HG02623 (cell line): Measurements from ENCODE around the gene NAPEPLD.
"Not testable (repeated sequence)": the region's sequence is repeated elsewhere in the genome, so short reads cannot be mapped to it uniquely, and the experiment has no call there.

Experiments
- ATAC-seq: cut with Tn5 transposase; IDR thresholded peaks from one replicate; pipeline ENCODE4 v1.9.1; 2021; ENCODE audit warnings: moderate library complexity; ENCODE audit not compliant: unreplicated experiment

The NAPEPLD gene

DNA sequence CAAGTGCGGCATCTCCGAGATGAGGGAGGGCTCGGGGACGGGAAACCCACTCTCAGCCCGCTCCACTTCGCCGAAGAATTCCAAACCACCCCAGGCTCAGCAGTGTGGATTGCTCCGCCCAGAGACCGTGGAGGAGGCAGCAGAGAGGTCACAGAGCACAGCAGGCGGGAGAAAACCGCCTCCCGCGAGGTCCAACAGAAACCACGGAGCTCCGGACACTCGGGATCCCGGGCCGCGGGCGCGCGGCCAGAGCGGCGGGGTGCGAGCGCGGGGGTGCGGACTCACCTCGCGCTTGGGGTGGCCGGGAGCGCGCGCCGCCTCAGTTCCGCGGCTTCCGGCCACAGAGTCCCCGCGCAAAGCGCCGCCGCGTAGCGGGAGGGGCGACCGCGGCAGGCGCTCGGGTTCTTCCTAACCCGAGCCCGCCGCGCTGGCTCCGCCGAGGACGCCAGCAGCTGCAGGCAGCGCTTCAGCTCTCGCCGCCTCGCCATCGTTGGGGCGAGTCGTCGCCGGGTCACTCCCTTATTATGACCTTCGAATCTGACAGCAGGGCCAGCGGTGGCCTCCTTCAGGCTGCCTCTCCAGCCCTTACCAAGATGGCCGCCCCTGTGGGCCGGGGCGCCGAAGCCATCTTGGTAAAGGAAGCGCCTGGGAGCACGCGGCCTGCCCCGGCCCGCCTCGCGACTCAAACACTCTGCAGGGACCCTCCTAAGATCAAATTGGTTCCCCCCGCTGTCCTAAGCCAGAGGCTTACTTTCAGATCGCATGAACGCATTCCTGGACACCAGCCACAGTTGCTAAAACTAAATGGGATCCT lies at the start of gene NAPEPLD:
TSS of gene NAPEPLD (minus strand) at position 106 of the 814 bp plus-strand sequence. CDS start 20,323 bp downstream, outside the sequence.
- ATAC-seq, result peak; percentile 83

DNA sequence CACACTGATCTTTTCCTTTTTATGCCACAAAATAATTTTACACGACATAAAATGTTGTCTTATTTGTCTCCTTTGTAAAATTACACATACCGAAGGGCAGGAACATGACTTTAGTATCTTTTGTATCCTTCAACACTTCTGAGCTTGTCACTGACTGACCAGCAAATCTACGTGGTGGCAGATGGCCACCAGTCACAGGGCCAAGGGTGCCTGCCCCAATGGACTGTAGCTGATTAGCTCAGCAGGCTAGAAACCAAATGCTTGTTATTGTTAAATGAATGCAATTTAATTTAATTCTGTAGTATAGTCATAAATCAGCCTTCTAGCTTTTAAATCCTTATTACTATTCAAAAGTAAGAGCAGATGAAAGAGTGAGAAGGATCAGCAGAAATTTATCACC lies 49.2 kb upstream of the NAPEPLD start:
- ATAC-seq, result not testable (repeated sequence)

DNA sequence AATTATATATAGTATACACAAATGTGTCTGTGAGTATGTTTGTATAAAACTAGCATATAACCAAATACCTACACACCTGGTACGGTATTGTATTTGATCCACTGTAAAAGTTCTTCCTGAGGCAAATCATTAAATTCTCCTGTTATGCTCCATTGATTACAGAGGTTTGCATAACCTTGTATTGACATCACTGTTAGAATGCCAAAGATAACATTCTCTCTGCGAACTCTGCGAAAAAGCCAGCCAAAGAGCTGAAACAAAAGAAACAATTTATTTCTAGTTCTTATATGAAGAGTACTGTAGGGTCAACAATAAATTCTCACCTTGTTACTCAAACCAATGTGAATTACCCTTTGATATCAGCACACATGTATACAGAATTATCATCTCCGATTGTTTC lies 46.5 kb upstream of the NAPEPLD start:
- ATAC-seq, result not testable (repeated sequence)

DNA sequence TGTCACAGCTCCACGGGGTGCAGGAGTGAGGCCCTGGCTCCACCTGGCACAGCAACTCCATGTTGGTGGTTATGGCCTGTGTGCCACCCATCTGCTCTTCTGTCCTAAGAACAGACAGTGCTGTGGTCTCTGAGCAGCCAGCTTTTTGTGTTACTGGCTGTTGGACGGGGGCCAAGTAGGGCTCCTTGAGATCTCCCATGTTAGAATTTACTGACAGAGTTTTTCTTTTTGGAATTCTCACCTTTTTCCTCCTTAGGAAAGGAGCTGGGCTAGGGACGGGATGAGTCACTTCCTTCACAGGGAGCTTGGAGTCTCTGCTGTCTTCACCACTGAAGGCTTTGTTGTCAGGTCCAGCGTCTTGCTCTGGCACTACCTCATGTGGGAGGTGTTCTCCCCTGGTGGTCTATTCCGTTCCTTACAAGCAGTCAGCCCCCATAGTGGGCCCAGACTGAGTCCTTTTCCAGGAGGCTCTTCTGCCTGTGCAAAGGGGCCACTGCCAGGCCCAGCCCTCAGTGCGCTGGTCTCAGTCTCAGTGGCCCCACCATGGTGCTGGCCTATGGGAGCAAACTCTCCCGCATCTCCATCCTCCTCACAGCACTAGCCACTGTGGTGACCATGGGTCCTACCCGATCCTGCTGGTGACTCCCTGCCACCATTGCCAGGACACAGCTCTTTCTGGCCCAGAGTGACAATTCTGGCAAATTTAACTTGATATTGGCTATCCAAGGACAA lies 23.7 kb upstream of the NAPEPLD start:
- ATAC-seq, result not testable (repeated sequence)

DNA sequence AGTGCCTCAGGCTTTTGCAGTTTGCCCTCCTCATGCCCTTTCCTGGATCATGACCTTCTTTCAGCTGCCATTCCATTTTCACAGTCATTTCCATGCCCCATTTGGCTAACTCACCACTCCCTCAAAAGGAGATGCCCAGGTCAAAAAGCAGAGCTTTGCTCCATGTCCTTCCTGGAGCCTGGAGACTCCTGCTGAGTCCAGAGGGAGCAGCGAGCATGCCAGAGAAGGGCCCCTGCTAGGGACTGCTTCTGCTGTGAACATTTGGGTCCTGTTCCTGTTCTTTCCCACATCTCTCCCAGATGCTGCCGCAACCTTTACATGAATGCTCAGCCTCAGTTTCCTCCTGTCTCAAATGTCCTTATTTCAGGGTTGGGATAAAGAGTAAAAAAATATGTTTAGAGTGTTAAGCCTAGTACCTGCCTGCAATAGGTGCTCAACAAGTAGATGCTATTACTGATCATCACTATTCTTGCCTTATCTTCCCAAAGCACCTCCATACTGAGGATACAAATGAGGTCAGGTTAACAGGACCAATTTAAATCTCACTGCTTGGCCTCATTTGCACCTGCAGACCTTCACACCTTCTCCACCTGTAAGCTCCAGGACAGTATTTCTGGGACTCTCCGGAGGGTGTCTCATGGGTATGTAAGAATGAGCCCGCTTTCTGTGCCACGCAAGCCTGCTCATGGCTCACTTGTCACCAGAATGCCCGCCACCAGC lies 23.0 kb upstream of the NAPEPLD start:
- not testable (repeated sequence) for ATAC-seq

DNA sequence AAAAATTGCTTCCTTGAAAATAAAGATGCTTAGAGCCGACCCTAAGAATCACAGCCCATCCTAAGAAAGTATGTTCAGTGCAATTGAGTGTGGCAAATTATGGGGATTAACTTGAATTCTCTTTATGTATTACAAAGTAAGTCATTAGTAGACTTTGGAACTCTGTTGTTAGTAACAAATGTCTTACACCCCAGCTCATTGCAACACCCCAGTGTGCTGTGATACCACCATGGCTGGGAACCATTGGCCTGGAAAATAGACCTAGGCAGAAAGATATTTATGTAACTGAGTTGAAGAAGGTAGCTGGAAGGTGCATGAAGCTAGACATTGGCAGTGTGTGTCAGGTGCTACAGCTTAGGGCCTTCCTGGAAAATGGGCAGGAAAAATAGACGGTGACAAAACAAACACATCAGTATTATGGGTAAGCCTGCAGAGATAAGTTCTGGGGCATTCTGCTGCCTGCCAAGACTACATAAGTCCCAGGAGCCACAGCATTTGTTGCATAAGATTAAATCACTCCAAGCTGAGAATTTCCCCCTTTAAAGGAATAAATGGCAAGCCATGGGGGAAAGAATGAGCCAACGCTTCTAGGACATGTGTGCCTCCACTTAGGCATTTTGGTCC lies 18.1 kb upstream of the NAPEPLD start:
- not testable (repeated sequence) for ATAC-seq

DNA sequence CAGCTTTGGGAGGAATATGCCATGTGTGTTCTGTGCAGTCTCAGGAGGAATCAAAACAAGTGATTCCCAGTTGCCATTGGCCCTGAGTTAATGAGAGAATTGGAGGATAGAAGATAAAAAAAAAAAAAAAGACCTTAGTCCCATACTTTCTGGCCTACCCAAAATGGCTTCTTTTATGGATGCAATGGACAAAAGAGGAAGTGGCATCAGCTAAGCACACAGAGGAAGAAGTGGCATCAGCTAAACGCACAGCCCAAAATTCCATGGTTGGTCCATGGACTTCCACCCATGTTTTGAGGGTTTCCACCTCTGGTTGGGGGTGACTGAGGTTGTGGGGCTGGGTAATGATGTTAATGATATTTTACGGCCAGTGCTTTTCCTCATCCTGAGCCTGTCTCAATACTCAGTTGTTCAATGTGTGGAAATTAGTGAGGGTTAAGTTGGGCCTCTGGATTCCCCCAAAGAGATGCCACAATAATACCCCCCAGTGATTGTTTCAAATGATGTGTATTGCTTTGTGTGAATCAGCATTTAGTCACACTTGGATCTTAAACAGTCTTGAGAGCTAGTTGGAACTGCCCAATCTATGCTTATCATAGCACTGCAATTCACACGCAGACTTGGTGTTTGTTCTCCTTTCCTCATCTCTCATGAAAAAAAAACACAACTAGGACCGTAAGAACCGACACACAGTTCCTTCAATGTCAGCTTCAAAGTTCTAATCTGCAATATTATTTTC lies 14.4 kb upstream of the NAPEPLD start:
- not testable (repeated sequence) for ATAC-seq

DNA sequence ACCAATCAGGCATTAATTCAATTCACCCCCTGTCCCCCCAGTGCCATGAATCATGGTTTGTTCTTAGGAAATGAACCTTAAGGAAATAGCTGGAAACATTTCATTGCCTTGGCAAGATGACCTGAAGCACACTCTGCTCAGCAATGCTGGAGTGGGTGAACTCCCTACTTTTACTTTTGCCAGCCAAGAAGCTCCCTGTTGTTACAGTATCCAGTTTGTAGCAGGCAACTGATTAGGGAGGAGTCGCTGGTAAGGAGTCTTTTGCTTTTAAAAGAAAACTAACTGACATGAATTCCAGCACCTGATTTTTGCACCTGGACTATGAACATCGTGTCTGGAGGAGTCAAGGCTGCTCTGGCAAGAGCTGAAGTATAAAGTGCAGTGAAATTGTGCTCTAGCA lies 13.7 kb upstream of the NAPEPLD start:
- not testable (repeated sequence) for ATAC-seq

DNA sequence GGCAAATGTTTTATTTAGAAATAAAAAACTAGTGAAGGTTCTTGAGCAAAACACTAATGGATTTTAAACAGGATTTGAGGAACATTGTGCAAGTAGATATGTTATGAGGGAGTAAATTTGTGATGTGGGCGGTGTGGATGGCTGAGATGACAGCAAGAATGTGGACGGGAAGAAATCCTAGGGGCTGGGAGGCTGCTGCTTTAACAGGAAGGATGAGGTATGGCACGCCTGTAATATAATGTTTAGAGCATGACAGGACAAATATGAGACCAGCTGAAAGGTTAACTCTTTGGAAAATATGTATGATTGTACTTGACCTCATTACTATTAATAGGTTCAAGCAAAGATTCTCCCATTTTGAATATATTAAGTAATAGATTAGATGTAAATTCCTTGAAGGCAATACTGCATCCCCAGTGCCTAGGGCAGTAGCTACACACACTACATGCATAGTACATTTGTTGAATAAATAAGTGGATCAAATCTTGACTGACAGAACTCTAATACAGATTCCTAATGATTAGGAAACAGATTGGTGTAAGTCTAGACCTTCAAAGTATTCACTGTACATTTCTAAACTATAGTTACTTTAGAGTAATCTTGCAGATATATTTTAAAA lies 13.2 kb upstream of the NAPEPLD start:
- ATAC-seq, result not testable (repeated sequence)

DNA sequence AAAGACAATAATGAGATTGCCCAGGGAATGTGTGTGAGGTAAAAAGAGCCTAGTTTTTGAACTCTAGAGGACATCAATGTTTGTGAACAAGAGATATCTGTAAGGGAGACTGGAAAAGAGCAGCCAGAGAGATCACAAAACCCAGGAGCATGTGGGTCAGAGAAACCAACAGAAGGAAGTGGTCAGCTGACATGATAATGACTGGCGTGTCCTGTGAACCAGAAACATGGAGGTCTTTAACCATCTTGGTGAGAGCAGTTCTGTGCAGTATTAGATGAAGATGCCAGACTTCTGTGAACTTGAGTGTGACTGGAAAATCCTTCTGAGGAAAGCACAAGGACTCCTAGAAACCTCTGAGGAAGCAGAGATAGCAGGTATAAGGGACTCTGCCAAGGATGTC lies 10.2 kb upstream of the NAPEPLD start:
- ATAC-seq, result not testable (repeated sequence)

DNA sequence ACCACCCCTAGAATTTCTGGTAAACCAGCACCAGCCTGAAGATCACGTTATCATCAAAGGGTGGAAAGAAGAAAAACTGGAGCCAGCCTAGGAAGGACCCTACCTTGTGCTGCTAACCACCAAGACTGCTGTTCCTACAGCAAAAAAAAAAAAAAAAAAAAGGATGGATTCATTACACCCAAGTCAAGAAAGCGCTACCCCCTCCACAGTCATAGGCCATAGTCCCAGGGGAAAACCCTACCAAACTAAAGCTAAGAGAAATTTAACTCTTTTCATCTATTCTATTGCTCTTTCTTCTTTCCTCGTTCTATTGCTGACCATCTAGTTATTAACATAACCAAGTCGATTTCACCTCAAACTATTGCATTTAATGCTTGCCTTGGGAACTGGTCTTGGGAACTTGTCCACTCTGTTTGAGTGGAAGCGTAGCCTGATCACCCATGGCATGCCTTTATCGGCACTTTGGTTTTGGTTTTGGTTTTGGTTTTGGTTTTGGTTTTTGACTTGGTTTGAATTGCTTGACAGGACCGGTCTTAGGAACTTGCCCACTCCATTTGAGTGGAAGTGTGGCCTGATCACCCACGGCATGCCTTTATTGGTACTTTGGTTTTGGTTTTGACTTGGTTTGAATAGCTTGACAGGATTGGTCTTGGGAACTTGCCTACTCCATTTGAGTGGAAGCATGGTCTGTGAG lies 6.6 kb upstream of the NAPEPLD start:
- ATAC-seq, result peak; percentile 50

DNA sequence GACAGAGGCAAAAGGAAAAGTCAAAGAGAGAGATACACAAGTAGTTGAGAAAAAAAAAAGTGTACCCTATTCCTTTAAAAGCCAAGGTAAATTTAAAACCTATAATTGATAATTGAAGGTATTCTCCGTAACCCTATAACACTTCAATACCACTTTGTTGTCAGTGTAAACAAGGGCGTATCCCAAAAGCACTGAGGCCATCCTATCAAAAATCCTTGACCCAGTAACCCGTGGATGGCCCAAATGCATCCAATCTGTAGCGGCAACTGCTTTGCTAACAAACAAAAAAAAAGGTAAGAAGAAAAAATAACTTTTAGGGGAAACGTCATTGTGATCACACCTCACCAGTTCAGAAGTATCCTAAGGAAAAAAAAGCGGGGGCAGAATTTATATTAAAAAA lies 5.1 kb upstream of the NAPEPLD start:
- ATAC-seq, result no peak

DNA sequence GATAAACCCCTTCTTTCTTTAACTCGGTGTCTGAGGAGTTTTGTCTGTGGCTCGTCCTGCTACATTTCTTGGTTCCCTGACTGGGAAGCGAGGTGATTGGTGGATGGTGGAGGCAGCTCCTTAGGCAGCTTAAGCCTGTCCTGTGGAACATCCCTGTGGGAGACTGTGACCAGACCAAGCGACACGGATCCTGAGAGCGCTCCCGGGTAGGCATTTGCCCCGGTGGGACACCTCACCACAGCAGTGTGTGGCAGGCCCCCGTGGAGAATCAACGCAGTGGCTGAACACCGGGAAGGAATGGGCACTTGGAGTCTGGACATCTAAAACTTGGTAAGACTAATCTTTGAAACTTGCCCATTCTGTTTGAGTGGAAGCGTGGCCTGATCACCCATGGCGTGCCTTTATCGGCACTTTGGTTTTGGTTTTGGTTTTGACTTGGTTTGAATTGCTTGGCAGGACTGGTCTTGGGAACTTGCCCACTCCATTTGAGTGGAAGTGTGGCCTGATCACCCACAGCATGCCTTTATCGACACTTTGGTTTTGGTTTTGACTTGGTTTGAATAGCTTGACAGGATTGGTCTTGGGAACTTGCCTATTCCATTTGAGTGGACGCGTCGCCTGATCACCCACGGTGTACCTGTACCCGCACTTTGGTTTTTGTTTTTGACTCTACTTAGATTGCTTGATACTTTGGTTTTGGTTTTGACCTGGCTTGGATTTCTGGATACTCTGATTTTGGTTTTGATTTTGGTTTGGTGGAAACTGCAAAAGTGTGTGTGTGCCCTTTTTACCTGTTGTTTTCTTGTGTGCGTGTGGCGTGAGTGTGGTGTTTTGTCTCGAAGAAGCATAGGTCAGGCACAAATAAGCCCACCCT lies 4.1 kb upstream of the NAPEPLD start:
- ATAC-seq, result not testable (repeated sequence)

DNA sequence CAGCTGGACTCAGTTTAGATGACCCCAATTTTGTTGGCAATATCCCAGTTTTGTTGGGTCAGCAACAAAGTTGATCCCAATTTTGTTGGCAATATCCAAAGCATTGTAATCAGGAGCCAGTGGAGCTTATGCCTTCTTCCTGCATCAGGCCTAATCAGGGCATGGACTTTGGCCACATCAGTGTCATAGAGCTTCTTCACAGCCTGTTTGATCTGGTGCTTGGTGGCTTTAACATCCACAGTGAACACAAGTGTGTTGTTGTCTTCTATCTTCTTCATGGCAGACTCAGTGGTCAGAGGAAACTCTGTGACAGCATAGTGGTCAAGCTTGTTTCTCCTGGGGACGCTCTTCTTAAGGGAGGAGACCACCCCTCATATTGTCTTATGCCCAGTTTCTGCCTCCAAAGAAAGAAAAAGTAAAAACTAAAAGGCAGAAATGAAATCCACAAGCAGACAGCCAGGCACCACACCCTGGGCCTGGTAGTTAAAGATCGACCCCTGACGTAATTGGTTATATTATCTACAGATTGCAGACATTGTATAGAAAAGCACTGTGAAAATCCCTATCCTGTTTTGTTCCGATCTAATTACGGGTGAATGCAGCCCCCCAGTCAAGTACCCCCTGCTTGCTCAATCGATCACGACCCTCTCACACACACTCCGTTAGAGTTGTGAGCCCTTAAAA lies 3.2 kb upstream of the NAPEPLD start:
- not testable (repeated sequence) for ATAC-seq

DNA sequence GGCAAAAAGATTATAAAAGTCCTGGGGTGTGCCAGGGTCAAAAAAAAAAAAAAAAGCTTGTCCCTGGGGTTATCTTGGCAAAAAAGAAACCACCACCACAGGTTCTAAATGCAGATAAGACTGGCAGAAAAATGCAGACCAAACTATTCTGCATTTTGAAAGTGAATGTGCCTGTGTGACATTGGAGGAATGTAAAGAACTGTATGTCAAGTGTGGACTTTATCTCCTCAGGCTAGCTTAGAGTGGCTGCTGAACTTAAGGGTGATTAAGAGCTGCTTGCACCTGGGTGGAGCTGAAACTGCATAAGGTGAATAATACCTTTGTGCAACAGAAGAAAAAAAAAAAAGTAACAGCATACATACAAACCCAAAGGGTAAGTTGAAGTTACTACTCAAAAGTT lies 1.3 kb upstream of the NAPEPLD start:
- ATAC-seq, result no peak

DNA sequence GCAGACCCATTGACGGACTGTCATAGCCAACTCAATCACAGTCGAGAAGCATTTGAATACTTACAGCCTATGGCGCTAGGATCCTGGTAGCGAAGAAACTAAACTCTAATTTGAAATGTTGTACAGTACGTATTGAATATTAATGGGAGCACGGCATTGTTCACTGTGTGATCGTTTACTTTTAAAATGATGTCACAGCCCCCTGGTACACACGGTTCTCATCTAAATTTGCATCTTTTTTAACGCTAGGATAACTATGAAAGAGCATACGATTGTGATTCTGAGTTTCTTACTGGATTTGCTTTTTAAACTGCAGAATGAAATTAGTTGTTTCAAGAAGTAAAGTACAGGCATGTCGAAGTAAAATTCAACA lies 895 bp upstream of the NAPEPLD start:
- no peak for ATAC-seq

DNA sequence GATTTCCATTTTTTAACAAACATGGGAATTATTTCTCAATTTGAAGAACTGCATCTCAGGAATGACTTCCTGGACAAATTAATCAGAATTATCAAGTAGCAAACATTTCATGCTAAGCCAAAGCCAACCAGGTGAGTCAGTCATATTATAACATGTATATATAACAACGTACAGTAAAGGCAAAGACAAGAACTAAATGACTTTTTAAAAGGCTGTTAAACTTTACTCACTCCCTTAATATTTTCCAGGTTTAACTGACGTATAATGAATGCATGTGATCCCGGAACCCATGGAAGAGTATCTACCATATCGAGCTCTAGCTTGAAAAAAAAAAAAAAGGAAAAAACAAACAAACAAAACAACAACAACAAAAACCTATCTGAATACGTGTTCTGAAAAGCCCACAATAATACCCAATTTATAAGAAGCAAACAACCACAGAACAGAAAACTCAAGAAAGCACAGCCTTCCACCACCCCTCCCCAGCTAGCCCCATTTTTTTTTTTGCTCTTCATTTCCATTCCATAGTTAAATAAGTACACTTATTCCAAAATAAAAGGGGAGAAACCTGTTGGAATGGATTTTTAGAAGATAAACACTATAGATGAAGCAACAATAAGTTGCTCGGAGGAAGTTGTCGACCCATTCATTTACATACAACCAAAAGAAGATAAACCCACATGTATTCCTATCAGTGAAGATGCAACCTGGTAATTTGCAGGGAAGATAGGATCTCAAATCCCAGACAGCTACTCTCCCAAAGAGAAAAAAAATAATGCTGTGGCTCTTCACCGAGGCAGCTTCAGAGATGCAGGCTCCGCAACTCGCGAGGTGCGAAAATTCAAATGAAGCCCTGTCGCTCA lies 537 bp downstream of the NAPEPLD start:
- ATAC-seq, result no peak
